HEK293 (cell line): ENCODE results near the gene PCCA.

Experiments used
- HOXA7 ChIP-seq: sonication (generic); formaldehyde crosslinking; IDR thresholded peaks from 2 replicates; pipeline ENCODE4 v1.8.1; 2022; ENCODE audit warnings: missing genetic modification reagents, borderline replicate concordance
- YY1 ChIP-seq: fragments of 450-650 bp; formaldehyde crosslinking; IDR thresholded peaks from 2 replicates; pipeline ENCODE4 v1.5.1; 2018; ENCODE audit warnings: missing biosample characterization, missing genetic modification characterization
- ZBTB7A ChIP-seq: fragments of 450-650 bp; formaldehyde crosslinking; IDR thresholded peaks from 2 replicates; pipeline ENCODE4 v1.5.1; 2016; ENCODE audit warnings: low read depth, missing biosample characterization, missing genetic modification characterization
- ZNF202 ChIP-seq: fragments of 450-650 bp; formaldehyde crosslinking; IDR thresholded peaks from 2 replicates; pipeline ENCODE4 v1.5.1; 2016; ENCODE audit warnings: missing biosample characterization, missing genetic modification characterization, borderline replicate concordance
- ZNF398 ChIP-seq: fragments of 450-650 bp; formaldehyde crosslinking; IDR thresholded peaks from 2 replicates; pipeline ENCODE4 v1.5.1; 2017; ENCODE audit warnings: missing biosample characterization, missing genetic modification characterization
- ZNF521 ChIP-seq: fragments of 450-650 bp; formaldehyde crosslinking; IDR thresholded peaks from 2 replicates; pipeline ENCODE4 v1.5.1; 2017; ENCODE audit warnings: missing biosample characterization, mild to moderate bottlenecking, missing genetic modification characterization
- ZNF561 ChIP-seq: fragments of 450-650 bp; IDR thresholded peaks from 2 replicates; pipeline ENCODE4 v1.5.1; 2018; ENCODE audit warnings: missing biosample characterization, missing genetic modification characterization, borderline replicate concordance
- ZNF623 ChIP-seq: fragments of 450-650 bp; formaldehyde crosslinking; IDR thresholded peaks from 2 replicates; pipeline ENCODE4 v1.5.1; 2016; ENCODE audit warnings: missing biosample characterization, missing genetic modification characterization
- TF ChIP-seq, protein P1 (sequence below): fragments of 450-650 bp; formaldehyde crosslinking; IDR thresholded peaks from 2 replicates; pipeline ENCODE4 v1.5.1; 2016; ENCODE audit warnings: missing biosample characterization, missing genetic modification characterization
- TF ChIP-seq, protein P2 (sequence below): fragments of 450-650 bp; formaldehyde crosslinking; IDR thresholded peaks from 2 replicates; pipeline ENCODE4 v1.5.1; 2016; ENCODE audit warnings: missing biosample characterization, missing genetic modification characterization

GRCh38 chr13:100149389-100149788 is 60.5 kb downstream of the PCCA start:
- TF ChIP-seq ZBTB7A (tag by site-specific recombination) (no peak), ZNF202 (no peak), ZNF623 (tag by site-specific recombination) (no peak), YY1 (tag by site-specific recombination) (no peak), ZNF521 (no peak), ZNF561 (no peak), ZNF398 (tag by site-specific recombination) (no peak), HOXA7 (no peak)
- TF ChIP-seq, protein P1, sequence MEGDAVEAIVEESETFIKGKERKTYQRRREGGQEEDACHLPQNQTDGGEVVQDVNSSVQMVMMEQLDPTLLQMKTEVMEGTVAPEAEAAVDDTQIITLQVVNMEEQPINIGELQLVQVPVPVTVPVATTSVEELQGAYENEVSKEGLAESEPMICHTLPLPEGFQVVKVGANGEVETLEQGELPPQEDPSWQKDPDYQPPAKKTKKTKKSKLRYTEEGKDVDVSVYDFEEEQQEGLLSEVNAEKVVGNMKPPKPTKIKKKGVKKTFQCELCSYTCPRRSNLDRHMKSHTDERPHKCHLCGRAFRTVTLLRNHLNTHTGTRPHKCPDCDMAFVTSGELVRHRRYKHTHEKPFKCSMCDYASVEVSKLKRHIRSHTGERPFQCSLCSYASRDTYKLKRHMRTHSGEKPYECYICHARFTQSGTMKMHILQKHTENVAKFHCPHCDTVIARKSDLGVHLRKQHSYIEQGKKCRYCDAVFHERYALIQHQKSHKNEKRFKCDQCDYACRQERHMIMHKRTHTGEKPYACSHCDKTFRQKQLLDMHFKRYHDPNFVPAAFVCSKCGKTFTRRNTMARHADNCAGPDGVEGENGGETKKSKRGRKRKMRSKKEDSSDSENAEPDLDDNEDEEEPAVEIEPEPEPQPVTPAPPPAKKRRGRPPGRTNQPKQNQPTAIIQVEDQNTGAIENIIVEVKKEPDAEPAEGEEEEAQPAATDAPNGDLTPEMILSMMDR (tag by site-specific recombination) = no peak
- TF ChIP-seq, protein P2, sequence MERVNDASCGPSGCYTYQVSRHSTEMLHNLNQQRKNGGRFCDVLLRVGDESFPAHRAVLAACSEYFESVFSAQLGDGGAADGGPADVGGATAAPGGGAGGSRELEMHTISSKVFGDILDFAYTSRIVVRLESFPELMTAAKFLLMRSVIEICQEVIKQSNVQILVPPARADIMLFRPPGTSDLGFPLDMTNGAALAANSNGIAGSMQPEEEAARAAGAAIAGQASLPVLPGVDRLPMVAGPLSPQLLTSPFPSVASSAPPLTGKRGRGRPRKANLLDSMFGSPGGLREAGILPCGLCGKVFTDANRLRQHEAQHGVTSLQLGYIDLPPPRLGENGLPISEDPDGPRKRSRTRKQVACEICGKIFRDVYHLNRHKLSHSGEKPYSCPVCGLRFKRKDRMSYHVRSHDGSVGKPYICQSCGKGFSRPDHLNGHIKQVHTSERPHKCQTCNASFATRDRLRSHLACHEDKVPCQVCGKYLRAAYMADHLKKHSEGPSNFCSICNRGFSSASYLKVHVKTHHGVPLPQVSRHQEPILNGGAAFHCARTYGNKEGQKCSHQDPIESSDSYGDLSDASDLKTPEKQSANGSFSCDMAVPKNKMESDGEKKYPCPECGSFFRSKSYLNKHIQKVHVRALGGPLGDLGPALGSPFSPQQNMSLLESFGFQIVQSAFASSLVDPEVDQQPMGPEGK (tag by site-specific recombination) = no peak
